ENCODE results near the gene ASNSD1. TPM values are rescaled to one million over a fixed set of nuclear protein-coding genes. Genes with fewer than 3 reads are reported as not detected.

The ASNSD1 gene
- total and polyA plus RNA-seq, 2 of the 8 experiments (the other 6 are each of a cell fraction or from before 2014, with no cell fraction given): 14.1 to 44.8 TPM

DNA sequence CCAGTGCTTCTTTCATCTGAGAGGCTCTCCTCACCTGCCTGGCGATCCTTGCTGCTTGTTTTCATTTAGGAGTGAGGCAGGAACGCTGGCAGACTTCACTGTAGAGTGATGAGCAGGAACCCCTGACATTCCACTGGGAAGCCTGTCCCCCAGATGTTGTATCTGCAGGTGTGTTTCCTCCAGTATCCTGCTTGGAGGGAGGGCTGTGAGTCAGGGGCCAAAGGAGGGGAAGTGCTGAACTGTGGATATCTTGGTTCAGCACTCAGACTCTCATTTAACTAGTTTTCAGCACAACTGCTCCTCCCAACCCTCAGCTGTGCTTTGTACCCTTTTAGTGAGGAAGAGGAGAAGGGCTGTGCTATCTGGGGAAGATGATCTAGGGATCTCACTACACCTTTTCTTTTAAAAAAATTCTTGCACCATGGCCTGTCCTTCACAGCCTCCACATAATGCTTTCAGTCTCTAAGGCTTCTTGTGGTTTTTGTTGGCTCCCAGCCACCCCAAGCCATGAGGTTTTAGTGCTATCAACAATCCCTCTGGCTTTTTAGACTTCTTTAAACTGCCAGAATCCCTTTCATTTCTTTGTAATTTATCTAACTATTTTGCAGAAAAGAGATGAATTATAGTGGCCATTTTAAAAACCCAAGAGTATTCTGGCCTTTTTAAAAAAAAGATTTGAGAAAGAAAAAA lies 24.4 kb downstream of the ASNSD1 start:
- H3K23ac ChIP-seq (ENCODE audit: insufficient read length): no peak overlapping the region
- no peak overlapping the region for H3K4me3 ChIP-seq (ENCODE audit: extremely low read depth in 1 of 4, insufficient read depth in 2 of 4, low read depth in 3 of 4, low read length in 4 of 4)
- no peaks in the 10 kb centered on the region for H3K23me2 ChIP-seq (ENCODE audit: low read depth, low read length)
- no peaks in the 10 kb centered on the region for H3K79me2 ChIP-seq (ENCODE audit: control insufficient read depth in 1 of 2, insufficient read depth in 2 of 2, low read length in 2 of 2)
- 0 out of 7 replicates have a peak, but pooled peaks cover 0 to 3% (median 0%) of the 10 kb centered on the region in 4 experiments for H3K4me1 ChIP-seq (replicated peaks in 1 of 4; ENCODE audit: control insufficient read depth in 3 of 4, insufficient read depth in 4 of 4, low read length in 3 of 4)
- no peak overlapping the region for H2BK120ac ChIP-seq (replicated peaks; ENCODE audit: low read depth, low read length)
- H3K27me3 ChIP-seq (replicated peaks in 1 of 4; ENCODE audit: control insufficient read depth in 3 of 4, extremely low read depth in 1 of 4, insufficient read depth in 3 of 4, low read length in 3 of 4): no peaks in the 10 kb centered on the region
- H2BK12ac ChIP-seq (ENCODE audit: low read depth, low read length): no peak overlapping the region
- WGBS, 2 experiments (ENCODE audit: extremely low coverage in 1 of 2, insufficient coverage in 1 of 2, insufficient read length in 1 of 2, insufficient replicate concordance in 2 of 2, low coverage in 1 of 2, low lambda C conversion rate in 2 of 2, missing lambda C conversion rate in 1 of 2): 54% methylated on average over 2 of the region's 2 CpGs; no CpG with 5 or more reads in 1 of the 2 experiments
- TF ChIP-seq TEAD4 (IDR thresholded peaks at IDR 0.05; ENCODE audit: low read depth, low read length) (0 out of 2 replicates have a peak, but pooled peaks have one; percentile 44), ATF3 (IDR thresholded peaks at IDR 0.05; ENCODE audit: insufficient read depth, low read depth, low read length) (no peak), SIX5 (IDR thresholded peaks at IDR 0.05; ENCODE audit: low read depth, low read length) (no peak), EZH2 (IDR thresholded peaks at IDR 0.05; ENCODE audit: low read depth, low read length, severe bottlenecking) (no peak)
- DNase-seq (ENCODE audit: low read depth in 1 of 2, low spot score in 2 of 2): peak in 1 of 2 experiments; percentile 48
- FAIRE-seq: no peak
- no peaks in the 10 kb centered on the region for H3K79me1 ChIP-seq (ENCODE audit: low read depth, low read length)
- no peak overlapping the region for H2AFZ ChIP-seq (ENCODE audit: low read length)
- H3K4ac ChIP-seq (replicated peaks; ENCODE audit: insufficient read length, low read depth, low read length): no peak overlapping the region
- CTCF ChIA-PET (ENCODE audit: partially characterized antibody): interaction anchor here (1.3 kb wide), 1 partner anchor 11 kb away, joined by 4 read pairs; no protein-coding TSS in a partner anchor
- H3K14ac ChIP-seq (ENCODE audit: insufficient read length): no peak overlapping the region
- no peak overlapping the region for H4K5ac ChIP-seq (ENCODE audit: insufficient read length, low read depth, low read length)
- no peak overlapping the region for H2AK5ac ChIP-seq (ENCODE audit: low read depth, low read length)
- 0 out of 4 replicates have a peak overlapping the region, but pooled peaks have one; percentile 6 to 17 for H3K4me2 ChIP-seq (ENCODE audit: insufficient read depth in 1 of 2, low read depth in 2 of 2, low read length in 2 of 2)
- no peaks in the 10 kb centered on the region for H3K9me3 ChIP-seq (ENCODE audit: insufficient read depth in 2 of 2, low read depth in 1 of 2, low read length in 1 of 2)
- H4K8ac ChIP-seq (ENCODE audit: extremely low read depth, insufficient read depth, low read length): no peak overlapping the region
- H3K18ac ChIP-seq (ENCODE audit: extremely low read depth, low read length): no peak overlapping the region
- H3K27ac ChIP-seq (ENCODE audit: low read depth, low read length): no peak overlapping the region
- POLR2A ChIA-PET (ENCODE audit: partially characterized antibody): interaction anchor here (0.6 kb wide), 1 partner anchor 42 kb away, joined by 3 read pairs; no protein-coding TSS in a partner anchor
- no peak overlapping the region for H2BK15ac ChIP-seq (ENCODE audit: low read length)
- H3K9ac ChIP-seq (replicated peaks in 1 of 4; ENCODE audit: extremely low read depth in 1 of 4, low read depth in 3 of 4, low read length in 3 of 4): peak overlapping the region in 1 of 4 experiments; percentile 31; a peak in 1 of 7 replicates
- no peak overlapping the region for H2BK20ac ChIP-seq (ENCODE audit: low read length)
- H3K36me3 ChIP-seq (ENCODE audit: control insufficient read depth in 2 of 4, insufficient read depth in 4 of 4, low read length in 3 of 4): peaks cover 0 to 2% (median 0%) of the 10 kb centered on the region in 4 experiments; a peak in 1 of 8 replicates
- H2BK5ac ChIP-seq (ENCODE audit: low read depth, low read length): no peak overlapping the region
- H3K56ac ChIP-seq (replicated peaks; ENCODE audit: insufficient read length, low read depth, low read length): no peak overlapping the region
- no peak overlapping the region for H4K91ac ChIP-seq (replicated peaks; ENCODE audit: insufficient read length, low read length)
- no peaks in the 10 kb centered on the region for H4K20me1 ChIP-seq (replicated peaks in 1 of 2; ENCODE audit: control insufficient read depth in 1 of 2, insufficient read depth in 2 of 2, low read length in 2 of 2)
